Esophagus muscularis mucosa (tissue), 3 donors: ENCODE results near the gene PLPPR1.

Experiments used
- CTCF ChIP-seq, 3 experiments: fragments of 200-600 bp in 2 of 3; fragments of 450-650 bp in 1 of 3; sonication (generic) in 2 of 3; IDR thresholded peaks; one replicate each; pipeline ENCODE4 v1.5.1; 2017 to 2019; ENCODE audit warnings: antibody characterized with exemption in 3 of 3, mild to moderate bottlenecking in 2 of 3, moderate library complexity in 1 of 3
- POLR2A ChIP-seq: fragments of 450-650 bp; IDR thresholded peaks from one replicate; pipeline ENCODE4 v1.6.1; 2017; ENCODE audit warnings: antibody characterized with exemption, moderate library complexity, mild to moderate bottlenecking, low read depth

- no peak for TF ChIP-seq CTCF (IDR thresholded peaks at IDR 0.05)
- TF ChIP-seq POLR2A, result no peak
Observed at GRCh38 chr9:101341958-101342357, 313.4 kb downstream of the PLPPR1 start.
